HEK293 (cell line): ENCODE results near the gene YIPF2.

ENCODE experiments used
- CTCF ChIA-PET: fragments of 350-600 bp; formaldehyde crosslinking; extraction: SDS; loops from one replicate; lab custom pipeline; 2021; ENCODE audit warnings: antibody characterized with exemption; lab: Yijun Ruan, JAX
- POLR2A ChIA-PET: fragments of 300-600 bp; formaldehyde crosslinking; extraction: SDS; loops from one replicate; lab custom pipeline; 2020; ENCODE audit warnings: antibody characterized with exemption, inconsistent platforms; lab: Yijun Ruan, JAX
- H3K27ac ChIP-seq: fragments of 200-500 bp; sonication (Bioruptor generic); 2 replicates; pipeline ENCODE4 v1.5.1; 2014; ENCODE audit warnings: low read depth, low read length, control low read depth, inconsistent platforms; ENCODE audit errors: extremely low read depth
- H3K36me3 ChIP-seq, 2 experiments: fragments of 200-500 bp in 1 of 2; sonication (Bioruptor generic) in 1 of 2; 1 replicate in 1 of 2; 2 replicates in 1 of 2; pipeline ENCODE4 v1.5.1; 2014 to 2017; ENCODE audit warnings: inconsistent platforms in 2 of 2, low read length in 2 of 2; ENCODE audit not compliant: control insufficient read depth in 2 of 2, insufficient read depth in 1 of 2
- H3K4me1 ChIP-seq: fragments of 200-500 bp; sonication (Bioruptor generic); 2 replicates; pipeline ENCODE4 v1.5.1; 2014; ENCODE audit warnings: mild to moderate bottlenecking, low read length, inconsistent platforms; ENCODE audit not compliant: control insufficient read depth, insufficient read depth
- H3K4me3 ChIP-seq: 2 replicates; pipeline ENCODE4 v1.5.1; 2011; ENCODE audit warnings: low read depth, mild to moderate bottlenecking, control low read depth, low read length, moderate library complexity
- H3K9me3 ChIP-seq: fragments of 200-500 bp; sonication (Bioruptor generic); 2 replicates; pipeline ENCODE4 v1.5.1; 2014; ENCODE audit warnings: low read depth, low read length, inconsistent platforms; ENCODE audit not compliant: control insufficient read depth, insufficient read depth
- EGR2 ChIP-seq: fragments of 450-650 bp; formaldehyde crosslinking; IDR thresholded peaks from 2 replicates; pipeline ENCODE4 v1.5.1; 2016; ENCODE audit warnings: low read depth, missing biosample characterization, missing genetic modification characterization
- IKZF3 ChIP-seq: fragments of 450-650 bp; IDR thresholded peaks from 2 replicates; pipeline ENCODE4 v1.5.0; 2018; ENCODE audit warnings: missing biosample characterization, mild to moderate bottlenecking, missing genetic modification characterization, moderate library complexity
- KLF1 ChIP-seq: fragments of 450-650 bp; formaldehyde crosslinking; IDR thresholded peaks from 2 replicates; pipeline ENCODE4 v1.5.1; 2016; ENCODE audit warnings: missing biosample characterization, missing genetic modification characterization
- YY2 ChIP-seq: fragments of 450-650 bp; formaldehyde crosslinking; IDR thresholded peaks from 2 replicates; pipeline ENCODE4 v1.5.1; 2016; ENCODE audit warnings: missing biosample characterization, missing genetic modification characterization
- ZFHX2 ChIP-seq: fragments of 450-650 bp; formaldehyde crosslinking; conservative IDR thresholded peaks from 2 replicates; pipeline ENCODE4 v1.5.1; 2016; ENCODE audit warnings: missing biosample characterization, missing genetic modification characterization
- ZNF157 ChIP-seq: fragments of 450-650 bp; formaldehyde crosslinking; IDR thresholded peaks from 2 replicates; pipeline ENCODE4 v1.5.1; 2016; ENCODE audit warnings: missing biosample characterization, missing genetic modification characterization
- ZNF2 ChIP-seq: fragments of 450-650 bp; formaldehyde crosslinking; IDR thresholded peaks from 2 replicates; pipeline ENCODE4 v1.5.1; 2016; ENCODE audit warnings: missing biosample characterization, missing genetic modification characterization
- ZNF223 ChIP-seq: fragments of 450-650 bp; formaldehyde crosslinking; IDR thresholded peaks from 2 replicates; pipeline ENCODE4 v1.5.1; 2016; ENCODE audit warnings: missing biosample characterization, missing genetic modification characterization
- ZNF274 ChIP-seq, 2 experiments: fragments of 200-500 bp in 1 of 2; fragments of 450-650 bp in 1 of 2; sonication (Bioruptor generic) in 1 of 2; formaldehyde crosslinking in 1 of 2; IDR thresholded peaks; 2 replicates each; pipeline versions ENCODE4 v1.5.1 to v1.6.1; 2014 to 2016; ENCODE audit warnings: borderline replicate concordance in 1 of 2, inconsistent platforms in 1 of 2, low read length in 1 of 2, missing biosample characterization in 1 of 2, missing genetic modification characterization in 1 of 2
- ZNF514 ChIP-seq: fragments of 450-650 bp; formaldehyde crosslinking; IDR thresholded peaks from 2 replicates; pipeline ENCODE4 v1.5.1; 2016; ENCODE audit warnings: missing biosample characterization, missing genetic modification characterization
- ZNF558 ChIP-seq: fragments of 450-650 bp; formaldehyde crosslinking; IDR thresholded peaks from 2 replicates; pipeline ENCODE4 v1.5.1; 2016; ENCODE audit warnings: missing biosample characterization, missing genetic modification characterization
- ZNF585B ChIP-seq: fragments of 450-650 bp; formaldehyde crosslinking; IDR thresholded peaks from 2 replicates; pipeline ENCODE4 v1.5.1; 2016; ENCODE audit warnings: missing biosample characterization, missing genetic modification characterization
- ZNF626 ChIP-seq: fragments of 450-650 bp; sonication (Bioruptor Pico); formaldehyde crosslinking; IDR thresholded peaks from 2 replicates; pipeline ENCODE4 v1.5.1; 2018; ENCODE audit warnings: missing biosample characterization, missing genetic modification characterization, inconsistent platforms
- ZSCAN18 ChIP-seq: fragments of 450-650 bp; formaldehyde crosslinking; IDR thresholded peaks from 2 replicates; pipeline ENCODE4 v1.5.1; 2016; ENCODE audit warnings: missing biosample characterization, missing genetic modification characterization
- TF ChIP-seq, protein P1 (sequence below): fragments of 450-650 bp; formaldehyde crosslinking; IDR thresholded peaks from 2 replicates; pipeline ENCODE4 v1.5.1; 2017; ENCODE audit warnings: missing biosample characterization, missing genetic modification characterization
- TF ChIP-seq, protein P2 (sequence below): fragments of 450-650 bp; formaldehyde crosslinking; IDR thresholded peaks from 2 replicates; pipeline ENCODE4 v1.5.1; 2016; ENCODE audit warnings: missing biosample characterization, missing genetic modification characterization
- TF ChIP-seq, protein P3 (sequence below): fragments of 450-650 bp; formaldehyde crosslinking; IDR thresholded peaks from 2 replicates; pipeline ENCODE4 v1.5.1; 2016; ENCODE audit warnings: missing biosample characterization, missing genetic modification characterization

Gene YIPF2

DNA sequence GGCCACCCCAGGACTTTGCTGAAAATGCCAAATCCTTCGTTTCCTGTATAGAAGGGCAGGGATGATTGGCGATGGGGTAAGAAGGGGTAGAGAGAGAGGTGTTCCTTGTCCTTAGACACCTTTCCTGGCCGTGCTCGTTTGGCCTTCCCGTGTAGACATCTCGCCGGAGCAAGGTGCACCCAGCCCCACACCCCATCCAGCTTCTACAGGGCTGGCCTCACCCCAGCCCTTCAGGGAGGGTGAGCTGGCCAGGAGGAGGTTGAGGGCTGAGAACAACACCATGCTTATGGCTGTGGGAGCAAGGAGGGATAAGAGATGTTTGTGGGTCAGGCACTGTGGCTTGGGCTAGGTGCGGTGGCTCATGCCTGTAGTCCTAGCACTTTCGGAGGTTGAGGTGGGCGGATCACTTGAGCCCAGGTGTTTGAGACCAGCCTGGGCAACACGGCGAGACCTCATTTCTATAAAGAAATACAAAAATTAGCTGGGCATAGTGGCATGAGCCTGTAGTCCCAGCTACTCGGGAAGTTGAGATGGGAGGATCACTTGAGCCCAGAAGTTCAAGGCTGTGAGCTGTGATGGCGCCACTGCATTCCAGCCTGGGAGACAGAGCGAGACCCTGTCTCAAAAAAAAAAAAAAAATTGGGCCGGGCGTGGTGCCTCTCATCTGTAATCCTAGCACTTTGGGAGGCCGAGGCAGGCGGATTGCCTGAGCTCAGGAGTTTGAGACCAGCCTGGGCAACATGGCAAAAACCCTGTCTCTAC is 47.9 kb upstream of the YIPF2 start (continued):
- TF ChIP-seq ZNF157 (no peak), ZNF626 (tag by site-specific recombination) (no peak), ZNF558 (tag by site-specific recombination) (no peak)
- TF ChIP-seq, protein P1, sequence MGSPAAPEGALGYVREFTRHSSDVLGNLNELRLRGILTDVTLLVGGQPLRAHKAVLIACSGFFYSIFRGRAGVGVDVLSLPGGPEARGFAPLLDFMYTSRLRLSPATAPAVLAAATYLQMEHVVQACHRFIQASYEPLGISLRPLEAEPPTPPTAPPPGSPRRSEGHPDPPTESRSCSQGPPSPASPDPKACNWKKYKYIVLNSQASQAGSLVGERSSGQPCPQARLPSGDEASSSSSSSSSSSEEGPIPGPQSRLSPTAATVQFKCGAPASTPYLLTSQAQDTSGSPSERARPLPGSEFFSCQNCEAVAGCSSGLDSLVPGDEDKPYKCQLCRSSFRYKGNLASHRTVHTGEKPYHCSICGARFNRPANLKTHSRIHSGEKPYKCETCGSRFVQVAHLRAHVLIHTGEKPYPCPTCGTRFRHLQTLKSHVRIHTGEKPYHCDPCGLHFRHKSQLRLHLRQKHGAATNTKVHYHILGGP (tag by site-specific recombination), result no peak

- peaks cover 3 to 5% of the 10 kb centered on the region in 2 experiments; a peak in 2 of 3 replicates for H3K36me3 ChIP-seq
- peaks cover 8% of the 10 kb centered on the region for H3K4me1 ChIP-seq
- no peaks in the 10 kb centered on the region for H3K9me3 ChIP-seq
- H3K4me3 ChIP-seq, result no peak overlapping the region
- POLR2A ChIA-PET, result interaction anchor here (0.7 to 1.5 kb wide), 3 partner anchors 14 to 428 kb away, joined by 5 read pairs; no protein-coding TSS in a partner anchor
- CTCF ChIA-PET, result no interaction called here
- H3K27ac ChIP-seq, result no peak overlapping the region
- TF ChIP-seq ZNF514 (tag by site-specific recombination) (no peak), ZNF2 (tag by site-specific recombination) (no peak), ZNF223 (tag by site-specific recombination) (no peak), ZNF274 (IDR thresholded peaks at IDR 0.05; ENCODE audit: low read length) (no peak), ZNF274 (tag by site-specific recombination; IDR thresholded peaks at IDR 0.05; ENCODE audit: borderline replicate concordance) (no peak), EGR2 (tag by site-specific recombination) (peak; percentile 95), ZSCAN18 (no peak), KLF1 (tag by site-specific recombination) (peak; percentile 96), IKZF3 (tag by site-specific recombination) (no peak), ZFHX2 (tag by site-specific recombination) (peak; percentile 97), YY2 (tag by site-specific recombination) (no peak), ZNF585B (peak; percentile 80)
- TF ChIP-seq, protein P2, sequence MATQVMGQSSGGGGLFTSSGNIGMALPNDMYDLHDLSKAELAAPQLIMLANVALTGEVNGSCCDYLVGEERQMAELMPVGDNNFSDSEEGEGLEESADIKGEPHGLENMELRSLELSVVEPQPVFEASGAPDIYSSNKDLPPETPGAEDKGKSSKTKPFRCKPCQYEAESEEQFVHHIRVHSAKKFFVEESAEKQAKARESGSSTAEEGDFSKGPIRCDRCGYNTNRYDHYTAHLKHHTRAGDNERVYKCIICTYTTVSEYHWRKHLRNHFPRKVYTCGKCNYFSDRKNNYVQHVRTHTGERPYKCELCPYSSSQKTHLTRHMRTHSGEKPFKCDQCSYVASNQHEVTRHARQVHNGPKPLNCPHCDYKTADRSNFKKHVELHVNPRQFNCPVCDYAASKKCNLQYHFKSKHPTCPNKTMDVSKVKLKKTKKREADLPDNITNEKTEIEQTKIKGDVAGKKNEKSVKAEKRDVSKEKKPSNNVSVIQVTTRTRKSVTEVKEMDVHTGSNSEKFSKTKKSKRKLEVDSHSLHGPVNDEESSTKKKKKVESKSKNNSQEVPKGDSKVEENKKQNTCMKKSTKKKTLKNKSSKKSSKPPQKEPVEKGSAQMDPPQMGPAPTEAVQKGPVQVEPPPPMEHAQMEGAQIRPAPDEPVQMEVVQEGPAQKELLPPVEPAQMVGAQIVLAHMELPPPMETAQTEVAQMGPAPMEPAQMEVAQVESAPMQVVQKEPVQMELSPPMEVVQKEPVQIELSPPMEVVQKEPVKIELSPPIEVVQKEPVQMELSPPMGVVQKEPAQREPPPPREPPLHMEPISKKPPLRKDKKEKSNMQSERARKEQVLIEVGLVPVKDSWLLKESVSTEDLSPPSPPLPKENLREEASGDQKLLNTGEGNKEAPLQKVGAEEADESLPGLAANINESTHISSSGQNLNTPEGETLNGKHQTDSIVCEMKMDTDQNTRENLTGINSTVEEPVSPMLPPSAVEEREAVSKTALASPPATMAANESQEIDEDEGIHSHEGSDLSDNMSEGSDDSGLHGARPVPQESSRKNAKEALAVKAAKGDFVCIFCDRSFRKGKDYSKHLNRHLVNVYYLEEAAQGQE, result no peak
- TF ChIP-seq, protein P3, sequence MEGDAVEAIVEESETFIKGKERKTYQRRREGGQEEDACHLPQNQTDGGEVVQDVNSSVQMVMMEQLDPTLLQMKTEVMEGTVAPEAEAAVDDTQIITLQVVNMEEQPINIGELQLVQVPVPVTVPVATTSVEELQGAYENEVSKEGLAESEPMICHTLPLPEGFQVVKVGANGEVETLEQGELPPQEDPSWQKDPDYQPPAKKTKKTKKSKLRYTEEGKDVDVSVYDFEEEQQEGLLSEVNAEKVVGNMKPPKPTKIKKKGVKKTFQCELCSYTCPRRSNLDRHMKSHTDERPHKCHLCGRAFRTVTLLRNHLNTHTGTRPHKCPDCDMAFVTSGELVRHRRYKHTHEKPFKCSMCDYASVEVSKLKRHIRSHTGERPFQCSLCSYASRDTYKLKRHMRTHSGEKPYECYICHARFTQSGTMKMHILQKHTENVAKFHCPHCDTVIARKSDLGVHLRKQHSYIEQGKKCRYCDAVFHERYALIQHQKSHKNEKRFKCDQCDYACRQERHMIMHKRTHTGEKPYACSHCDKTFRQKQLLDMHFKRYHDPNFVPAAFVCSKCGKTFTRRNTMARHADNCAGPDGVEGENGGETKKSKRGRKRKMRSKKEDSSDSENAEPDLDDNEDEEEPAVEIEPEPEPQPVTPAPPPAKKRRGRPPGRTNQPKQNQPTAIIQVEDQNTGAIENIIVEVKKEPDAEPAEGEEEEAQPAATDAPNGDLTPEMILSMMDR (tag by site-specific recombination), result no peak
Observed at GRCh38 chr19:10975374-10976130, 47.1 kb upstream of the YIPF2 start.
